Cardiac fibroblast (primary cell): Measurements from ENCODE around the gene PLTP.
A peak's percentile ranks its signal among the peaks of the same experiment; 100 is the strongest.
"Not testable (repeated sequence)": the region's sequence is repeated elsewhere in the genome, so short reads cannot be mapped to it uniquely, and the experiment has no call there.

Experiments used
- DNase-seq, 2 donors: peaks; one replicate each; pipeline versions ENCODE4 v3.0.0 to v3.0.0-alpha.2; 2010; ENCODE audit warnings: low read depth in 2 of 2
- H3K4me3 ChIP-seq, 2 donors: replicated peaks in 1 of 2; 1 replicate in 1 of 2; 2 replicates in 1 of 2; pipeline ENCODE4 v1.5.1; 2011; ENCODE audit warnings: low read depth in 2 of 2, low read length in 2 of 2, mild to moderate bottlenecking in 2 of 2, moderate library complexity in 1 of 2
- TF ChIP-seq, protein P1 (sequence below): IDR thresholded peaks from one replicate; pipeline ENCODE4 v1.5.1; 2011; ENCODE audit warnings: low read depth, mild to moderate bottlenecking, low read length, inconsistent platforms

Gene PLTP, protein sequence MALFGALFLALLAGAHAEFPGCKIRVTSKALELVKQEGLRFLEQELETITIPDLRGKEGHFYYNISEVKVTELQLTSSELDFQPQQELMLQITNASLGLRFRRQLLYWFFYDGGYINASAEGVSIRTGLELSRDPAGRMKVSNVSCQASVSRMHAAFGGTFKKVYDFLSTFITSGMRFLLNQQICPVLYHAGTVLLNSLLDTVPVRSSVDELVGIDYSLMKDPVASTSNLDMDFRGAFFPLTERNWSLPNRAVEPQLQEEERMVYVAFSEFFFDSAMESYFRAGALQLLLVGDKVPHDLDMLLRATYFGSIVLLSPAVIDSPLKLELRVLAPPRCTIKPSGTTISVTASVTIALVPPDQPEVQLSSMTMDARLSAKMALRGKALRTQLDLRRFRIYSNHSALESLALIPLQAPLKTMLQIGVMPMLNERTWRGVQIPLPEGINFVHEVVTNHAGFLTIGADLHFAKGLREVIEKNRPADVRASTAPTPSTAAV

GRCh38 chr20:45911486-45912343 lies at the start of gene PLTP:
PLTP (minus strand) TSS chr20:45912155; CDS start chr20:45911452, 703 bp downstream.
- TF ChIP-seq, protein P1, sequence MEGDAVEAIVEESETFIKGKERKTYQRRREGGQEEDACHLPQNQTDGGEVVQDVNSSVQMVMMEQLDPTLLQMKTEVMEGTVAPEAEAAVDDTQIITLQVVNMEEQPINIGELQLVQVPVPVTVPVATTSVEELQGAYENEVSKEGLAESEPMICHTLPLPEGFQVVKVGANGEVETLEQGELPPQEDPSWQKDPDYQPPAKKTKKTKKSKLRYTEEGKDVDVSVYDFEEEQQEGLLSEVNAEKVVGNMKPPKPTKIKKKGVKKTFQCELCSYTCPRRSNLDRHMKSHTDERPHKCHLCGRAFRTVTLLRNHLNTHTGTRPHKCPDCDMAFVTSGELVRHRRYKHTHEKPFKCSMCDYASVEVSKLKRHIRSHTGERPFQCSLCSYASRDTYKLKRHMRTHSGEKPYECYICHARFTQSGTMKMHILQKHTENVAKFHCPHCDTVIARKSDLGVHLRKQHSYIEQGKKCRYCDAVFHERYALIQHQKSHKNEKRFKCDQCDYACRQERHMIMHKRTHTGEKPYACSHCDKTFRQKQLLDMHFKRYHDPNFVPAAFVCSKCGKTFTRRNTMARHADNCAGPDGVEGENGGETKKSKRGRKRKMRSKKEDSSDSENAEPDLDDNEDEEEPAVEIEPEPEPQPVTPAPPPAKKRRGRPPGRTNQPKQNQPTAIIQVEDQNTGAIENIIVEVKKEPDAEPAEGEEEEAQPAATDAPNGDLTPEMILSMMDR, result no peak
- peak; percentile 42 to 88 for DNase-seq
- peak within 1 kb of the TSS; percentile 50 to 74 for H3K4me3 ChIP-seq

- TF ChIP-seq, protein P1, result no peak
- no peak for DNase-seq
- H3K4me3 ChIP-seq, result no peak overlapping the region
These were observed 48.1 kb upstream of the PLTP start for GRCh38 chr20:45959956-45960630.

- no peak for DNase-seq
- no peak overlapping the region for H3K4me3 ChIP-seq
- TF ChIP-seq, protein P1, result no peak
These were observed 47.2 kb upstream of the PLTP start for GRCh38 chr20:45959126-45959525.

DNA sequence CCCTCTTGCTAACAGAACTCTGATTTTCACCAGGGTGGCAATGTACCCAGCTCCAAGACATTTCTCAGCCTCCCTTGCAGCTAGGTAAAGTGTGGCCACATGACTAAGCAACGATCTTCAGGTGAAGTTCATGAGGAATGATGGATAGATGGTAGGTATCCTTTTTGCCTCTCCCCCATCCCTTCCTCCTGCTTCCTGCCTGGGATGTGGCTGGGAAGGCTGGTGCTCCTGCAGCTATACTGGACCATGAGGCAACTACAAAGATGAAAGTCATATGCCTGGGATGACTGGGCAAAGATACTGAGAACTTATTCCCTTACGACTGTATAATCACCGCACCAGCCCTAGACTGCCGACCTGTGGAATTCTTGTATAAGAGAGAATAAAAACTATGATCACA lies 46.6 kb upstream of the PLTP start:
- TF ChIP-seq, protein P1, result no peak
- no peak for DNase-seq
- H3K4me3 ChIP-seq, result no peak overlapping the region

DNA sequence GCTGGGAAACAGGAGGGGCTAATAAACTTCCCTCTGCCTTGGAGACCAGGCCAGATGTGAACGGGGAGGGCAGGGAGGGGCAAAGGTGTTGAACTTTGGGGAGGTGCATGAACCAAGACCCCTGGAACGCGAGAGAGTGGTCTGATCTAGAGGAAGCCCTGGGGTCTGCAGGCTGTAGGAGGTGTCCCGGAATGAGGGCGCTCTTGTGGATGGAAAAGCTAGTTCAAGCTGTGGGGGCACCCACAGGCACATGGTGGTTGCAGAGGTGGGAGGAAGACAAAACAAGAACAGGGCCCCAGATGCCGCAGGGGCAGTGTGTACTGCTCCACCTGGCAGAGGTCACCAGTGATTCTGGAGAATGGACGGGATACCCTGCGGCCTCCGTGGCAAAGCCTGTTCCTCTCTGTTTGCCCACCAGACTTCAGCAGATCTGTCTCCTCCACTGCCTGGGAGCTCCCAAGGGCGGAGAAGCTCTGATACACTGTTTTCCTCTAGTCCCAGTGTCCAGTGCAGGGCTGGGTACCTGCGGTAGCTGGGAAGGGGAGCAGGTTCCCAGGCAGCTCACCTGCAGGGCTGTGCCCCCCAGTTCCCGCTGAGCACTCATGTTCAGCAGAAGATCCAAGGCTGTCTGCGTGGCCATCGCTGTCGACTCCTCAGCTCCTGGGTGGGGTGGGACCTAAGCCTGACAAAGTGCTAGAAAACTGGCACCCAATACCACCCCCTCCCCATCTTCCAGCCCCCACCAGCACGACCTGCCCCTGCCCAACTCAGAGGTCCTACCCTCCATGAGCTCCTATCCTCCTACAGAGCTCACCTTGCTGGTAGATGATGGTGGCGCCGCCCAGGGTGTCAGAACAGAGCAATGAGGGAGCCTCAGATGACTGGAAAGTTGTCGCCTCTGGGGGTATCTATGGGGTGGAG lies 45.3 kb upstream of the PLTP start:
- DNase-seq, result no peak
- no peak overlapping the region for H3K4me3 ChIP-seq
- TF ChIP-seq, protein P1, result no peak

GRCh38 chr20:45956326-45956725 lies 44.4 kb upstream of the PLTP start:
- not testable (repeated sequence) for H3K4me3 ChIP-seq, DNase-seq
